Measurements from ENCODE around the gene MYCN. TPM values are rescaled to one million over a fixed set of nuclear protein-coding genes. Genes with fewer than 3 reads are reported as not detected.
A peak's percentile ranks its signal among the peaks of the same experiment; 100 is the strongest.

MYCN gene
- total and polyA plus RNA-seq, 2 of the 8 experiments (the other 6 are each of a cell fraction or from before 2014, with no cell fraction given), result 87.8 to 137 TPM

- TF ChIP-seq MAX (IDR thresholded peaks at IDR 0.05) (peak; percentile 86), RAD21 (IDR thresholded peaks at IDR 0.05 in 1 of 2, conservative IDR thresholded peaks at IDR 0.05 in 1 of 2; ENCODE audit: low read depth in 2 of 2, low read length in 2 of 2) (peak; percentile 88 to 90), CBX8 (IDR thresholded peaks at IDR 0.05; ENCODE audit: borderline replicate concordance, low read depth, low read length) (no peak), GTF2F1 (IDR thresholded peaks at IDR 0.05; ENCODE audit: borderline replicate concordance, low read depth, low read length) (no peak), TCF12 (IDR thresholded peaks at IDR 0.05; ENCODE audit: low read depth, low read length) (0 out of 2 replicates have a peak, but pooled peaks have one; percentile 10), TAF7 (optimal IDR thresholded peaks at IDR 0.05; ENCODE audit: borderline replicate concordance, low read depth, low read length) (peak; percentile 80), NANOG (IDR thresholded peaks at IDR 0.05; ENCODE audit: insufficient read depth, low read depth, low read length, poor library complexity, severe bottlenecking) (no peak), ATF3 (IDR thresholded peaks at IDR 0.05; ENCODE audit: insufficient read depth, low read depth, low read length) (no peak), CHD1 (IDR thresholded peaks at IDR 0.05; ENCODE audit: low read depth, low read length) (no peak), POLR2AphosphoS5 (IDR thresholded peaks at IDR 0.05; ENCODE audit: low read depth, low read length) (peak; percentile 72), CEBPB (IDR thresholded peaks at IDR 0.05; ENCODE audit: low read depth, low read length) (0 out of 2 replicates have a peak, but pooled peaks have one; percentile 3), HDAC2 (IDR thresholded peaks at IDR 0.05; ENCODE audit: borderline replicate concordance in 1 of 2, low read depth in 2 of 2, low read length in 2 of 2) (peak; percentile 4 to 72; a peak in 3 of 4 replicates), CTCF (IDR thresholded peaks at IDR 0.05; ENCODE audit: control extremely low read depth in 1 of 3, insufficient read depth in 1 of 3, low read depth in 1 of 3, low read length in 3 of 3) (peak in 1 of 3 experiments; percentile 82; a peak in 2 of 4 replicates), POLR2A (IDR thresholded peaks at IDR 0.05; ENCODE audit: control extremely low read depth in 1 of 2, low read depth in 2 of 2, low read length in 2 of 2) (peak; percentile 59 to 91)
Measured at GRCh38 chr2:15939854-15940660, at the start of gene MYCN (continued).
